Neuronal stem cell (in vitro differentiated cells): ENCODE data around the gene MGAT4B.

ENCODE experiments used
- DNase-seq: peaks from one replicate; pipeline ENCODE4 v3.0.0-alpha.2; 2013; ENCODE audit warnings: low spot score
- H2AFZ ChIP-seq: one replicate; pipeline ENCODE4 v1.6.1; 2013; ENCODE audit warnings: mild to moderate bottlenecking, low read length, inconsistent platforms
- H2AK5ac ChIP-seq: 2 replicates; pipeline ENCODE4 v1.6.1; 2013; ENCODE audit warnings: low read depth, mild to moderate bottlenecking, inconsistent platforms, low read length, moderate library complexity, mixed read lengths
- H2BK120ac ChIP-seq: 2 replicates; pipeline ENCODE4 v1.6.1; 2013; ENCODE audit warnings: low read depth, mild to moderate bottlenecking, inconsistent platforms, low read length, moderate library complexity, mixed read lengths
- H2BK12ac ChIP-seq: one replicate; pipeline ENCODE4 v1.6.1; 2013; ENCODE audit warnings: low read length, inconsistent platforms
- H2BK15ac ChIP-seq: 2 replicates; pipeline ENCODE4 v1.6.1; 2013; ENCODE audit warnings: mild to moderate bottlenecking, low read length, inconsistent platforms, mixed read lengths
- H2BK5ac ChIP-seq: one replicate; pipeline ENCODE4 v1.6.1; 2013; ENCODE audit warnings: inconsistent platforms, mild to moderate bottlenecking, low read length, moderate library complexity
- H3K14ac ChIP-seq: one replicate; pipeline ENCODE4 v1.6.1; 2013; ENCODE audit warnings: low read length, inconsistent platforms
- H3K18ac ChIP-seq: 2 replicates; pipeline ENCODE4 v1.6.1; 2013; ENCODE audit warnings: low read length, inconsistent platforms
- H3K23ac ChIP-seq: 2 replicates; pipeline ENCODE4 v1.6.1; 2013; ENCODE audit warnings: low read depth, mild to moderate bottlenecking, mixed read lengths, low read length, inconsistent platforms; ENCODE audit not compliant: poor library complexity
- H3K27ac ChIP-seq: replicated peaks from 3 replicates; pipeline ENCODE4 v1.5.1; 2013; ENCODE audit warnings: low read length, inconsistent platforms
- H3K27me3 ChIP-seq, 3 experiments: 2 replicates each; pipeline ENCODE4 v1.6.1; 2013; ENCODE audit warnings: low read length in 3 of 3, mild to moderate bottlenecking in 2 of 3, inconsistent platforms in 1 of 3, low read depth in 1 of 3, mixed read lengths in 1 of 3, moderate library complexity in 1 of 3; ENCODE audit not compliant: control insufficient read depth in 3 of 3, insufficient read depth in 3 of 3
- H3K36me3 ChIP-seq, 2 donors: replicated peaks in 1 of 2; 2 replicates each; pipeline ENCODE4 v1.6.1; 2013; ENCODE audit warnings: low read length in 2 of 2; ENCODE audit not compliant: control insufficient read depth in 2 of 2, insufficient read depth in 2 of 2
- H3K4ac ChIP-seq: 2 replicates; pipeline ENCODE4 v1.6.1; 2013; ENCODE audit warnings: inconsistent platforms, mild to moderate bottlenecking, low read length, moderate library complexity
- H3K4me1 ChIP-seq, 2 donors: 1 replicate in 1 of 2; 2 replicates in 1 of 2; pipeline ENCODE4 v1.6.1; 2013; ENCODE audit warnings: low read length in 2 of 2, low read depth in 1 of 2; ENCODE audit not compliant: control insufficient read depth in 2 of 2, insufficient read depth in 1 of 2
- H3K4me2 ChIP-seq: one replicate; pipeline ENCODE4 v1.6.1; 2013; ENCODE audit warnings: mild to moderate bottlenecking, low read length, inconsistent platforms; ENCODE audit not compliant: insufficient read depth, poor library complexity, severe bottlenecking
- H3K4me3 ChIP-seq, 2 donors: 2 replicates each; pipeline ENCODE4 v1.5.1; 2013; ENCODE audit warnings: low read length in 2 of 2, mild to moderate bottlenecking in 2 of 2, inconsistent platforms in 1 of 2, moderate library complexity in 1 of 2
- H3K79me1 ChIP-seq: one replicate; pipeline ENCODE4 v1.6.1; 2013; ENCODE audit warnings: low read depth, mild to moderate bottlenecking, inconsistent platforms, low read length, moderate library complexity
- H3K9ac ChIP-seq: one replicate; pipeline ENCODE4 v1.6.1; 2013; ENCODE audit warnings: mild to moderate bottlenecking, low read depth, low read length, inconsistent platforms; ENCODE audit not compliant: poor library complexity
- H3K9me3 ChIP-seq, 2 donors: replicated peaks in 1 of 2; 2 replicates each; pipeline versions ENCODE3 to v1.6.1; 2013; ENCODE audit warnings: low read length in 2 of 2, mild to moderate bottlenecking in 2 of 2, inconsistent platforms in 1 of 2, low read depth in 1 of 2, mixed read lengths in 1 of 2, moderate library complexity in 1 of 2; ENCODE audit not compliant: control insufficient read depth in 2 of 2, insufficient read depth in 1 of 2
- H4K8ac ChIP-seq: one replicate; pipeline ENCODE4 v1.6.1; 2013; ENCODE audit warnings: low read depth, mild to moderate bottlenecking, inconsistent platforms, low read length, moderate library complexity
- H4K91ac ChIP-seq: one replicate; pipeline ENCODE4 v1.6.1; 2013; ENCODE audit warnings: low read length, low read depth, mild to moderate bottlenecking, inconsistent platforms; ENCODE audit not compliant: poor library complexity
- WGBS, 2 donors: extraction: QIAGEN DNeasy Blood & Tissue Kit; methylation state at CpG; one replicate each; pipeline ENCODE4 v1.1.7; 2013; ENCODE audit warnings: missing lambda C conversion rate in 2 of 2, mixed read lengths in 1 of 2; ENCODE audit not compliant: insufficient read length in 2 of 2, insufficient replicate concordance in 1 of 2; ENCODE audit errors: extremely low coverage in 2 of 2; 5-methylcytosine and 5-hydroxymethylcytosine counted together

The MGAT4B gene

DNA sequence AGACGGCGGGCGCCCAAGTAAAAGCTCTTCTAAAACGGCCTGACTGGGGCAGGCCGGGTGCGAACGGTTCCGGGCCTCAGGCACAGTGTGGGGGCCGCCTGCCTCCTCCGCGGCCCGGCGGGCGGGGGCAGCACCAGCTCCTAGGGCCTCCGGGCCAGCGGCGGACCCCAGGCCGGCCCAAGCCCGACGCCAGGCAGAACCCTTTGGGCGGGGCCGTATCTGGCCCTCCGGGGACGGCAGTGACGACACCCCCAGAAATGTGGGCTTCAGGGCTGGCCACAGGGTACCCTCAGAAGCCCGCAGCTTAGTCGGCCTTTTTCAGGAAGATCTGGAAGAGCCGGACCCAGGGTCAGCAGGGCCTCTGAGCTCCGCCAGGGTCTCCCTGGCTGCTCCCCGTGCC lies 8.9 kb downstream of the MGAT4B start:
- no CpG with 5 or more reads among the region's 30 CpGs for WGBS, 2 donors
- Histone ChIP-seq H3K9ac (no peak overlapping the region), H2BK15ac (no peak overlapping the region), H3K79me1 (peaks cover 8% of the 10 kb centered on the region), H3K4me2 (no peak overlapping the region), H4K91ac (no peak overlapping the region), H3K36me3 (peaks cover 26 to 58% of the 10 kb centered on the region in 2 donors), H2BK120ac (no peak overlapping the region), H3K14ac (peak overlapping the region; percentile 21), H2AFZ (no peak overlapping the region), H4K8ac (no peak overlapping the region), H2BK12ac (no peak overlapping the region), H3K9me3 (peaks cover 0 to 4% of the 10 kb centered on the region in 2 donors), H2AK5ac (no peak overlapping the region), H3K23ac (no peak overlapping the region), H3K27me3 (peaks cover 0 to 8% (median 0%) of the 10 kb centered on the region in 3 experiments), H3K4ac (no peak overlapping the region), H3K27ac (no peak overlapping the region), H2BK5ac (peak overlapping the region; percentile 39), H3K4me1 (peaks cover 3 to 12% of the 10 kb centered on the region in 2 donors), H3K18ac (no peak overlapping the region), H3K4me3 (no peak overlapping the region)
- no peak for DNase-seq

- Histone ChIP-seq H3K9ac (peak overlapping the region; percentile 51), H3K36me3 (peaks cover 26 to 53% of the 10 kb centered on the region in 2 donors), H4K8ac (no peak overlapping the region), H3K23ac (no peak overlapping the region), H3K4me1 (peaks cover 3 to 5% of the 10 kb centered on the region in 2 donors), H2BK5ac (peak overlapping the region; percentile 44), H2BK120ac (no peak overlapping the region), H3K9me3 (peaks cover 0 to 5% of the 10 kb centered on the region in 2 donors), H3K14ac (no peak overlapping the region), H3K18ac (no peak overlapping the region), H3K4me3 (peak overlapping the region; percentile 26 to 84), H3K4ac (no peak overlapping the region), H3K4me2 (peak overlapping the region; percentile 99), H3K27ac (no peak overlapping the region), H2AK5ac (peak overlapping the region; percentile 78), H2AFZ (no peak overlapping the region), H3K79me1 (peaks cover 8% of the 10 kb centered on the region), H2BK15ac (no peak overlapping the region), H2BK12ac (no peak overlapping the region), H4K91ac (no peak overlapping the region), H3K27me3 (peaks cover 0 to 8% (median 0%) of the 10 kb centered on the region in 3 experiments)
- no peak for DNase-seq
- no CpG with 5 or more reads among the region's 21 CpGs for WGBS, 2 donors
Observed at GRCh38 chr5:179796877-179797608, 9.6 kb downstream of the MGAT4B start.

DNA sequence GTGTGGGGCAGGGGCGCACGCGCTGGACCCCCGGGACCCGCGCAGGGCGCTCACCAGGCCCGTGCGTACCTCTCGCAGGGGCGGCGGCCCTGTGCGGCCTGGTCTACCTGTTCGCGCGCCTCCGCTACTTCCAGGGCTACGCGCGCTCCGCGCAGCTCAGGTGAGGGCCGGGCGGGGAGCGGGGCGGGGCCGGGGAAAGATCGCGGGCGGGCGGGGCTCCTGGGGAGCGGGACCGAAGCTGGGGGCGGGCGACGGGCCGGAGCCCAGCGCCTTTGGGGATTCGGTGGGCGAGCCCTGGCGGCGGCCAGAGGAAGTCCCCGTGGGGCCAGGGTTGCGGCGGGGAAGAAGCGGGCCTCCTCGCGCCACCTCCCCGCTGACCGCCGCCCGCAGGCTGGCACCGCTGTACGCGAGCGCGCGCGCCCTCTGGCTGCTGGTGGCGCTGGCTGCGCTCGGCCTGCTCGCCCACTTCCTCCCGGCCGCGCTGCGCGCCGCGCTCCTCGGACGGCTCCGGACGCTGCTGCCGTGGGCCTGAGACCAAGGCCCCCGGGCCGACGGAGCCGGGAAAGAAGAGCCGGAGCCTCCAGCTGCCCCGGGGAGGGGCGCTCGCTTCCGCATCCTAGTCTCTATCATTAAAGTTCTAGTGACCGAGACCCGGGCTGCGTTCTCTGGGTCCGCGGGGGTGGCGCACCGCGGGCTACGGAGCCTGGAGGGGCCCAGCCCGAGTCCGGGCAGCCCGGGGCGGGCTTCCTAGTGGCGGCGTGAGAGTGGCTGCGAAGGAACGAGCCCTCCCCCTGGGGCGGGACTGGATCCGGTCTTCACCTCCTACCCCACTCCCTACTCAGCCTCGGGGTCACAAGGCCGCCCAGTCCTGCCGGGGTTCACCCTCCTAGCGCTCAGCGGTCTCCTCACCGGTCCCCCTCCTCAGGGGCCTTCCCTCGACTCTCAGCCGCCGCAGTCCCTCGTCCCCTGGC lies 10.5 kb downstream of the MGAT4B start:
- H2BK5ac ChIP-seq = peak overlapping the region; percentile 44
- no peak overlapping the region for H3K27ac ChIP-seq
- H3K4me3 ChIP-seq = peak overlapping the region; percentile 26 to 84
- H2AK5ac ChIP-seq = peak overlapping the region; percentile 78
- no peak overlapping the region for H2BK12ac ChIP-seq
- peak overlapping the region; percentile 94 for H3K9ac ChIP-seq
- peaks cover 25 to 45% of the 10 kb centered on the region in 2 donors for H3K36me3 ChIP-seq
- H2AFZ ChIP-seq = peak overlapping the region; percentile 78
- peak overlapping the region; percentile 18 for H2BK120ac ChIP-seq
- peak overlapping the region; percentile 99 for H3K23ac ChIP-seq
- H3K4me2 ChIP-seq = peak overlapping the region; percentile 99
- peaks cover 0 to 8% (median 0%) of the 10 kb centered on the region in 3 experiments for H3K27me3 ChIP-seq
- H3K4me1 ChIP-seq = peaks cover 3 to 5% of the 10 kb centered on the region in 2 donors
- H3K4ac ChIP-seq = no peak overlapping the region
- no peak overlapping the region for H4K8ac ChIP-seq
- H3K14ac ChIP-seq = peak overlapping the region; percentile 94
- H3K18ac ChIP-seq = peak overlapping the region; percentile 94
- no CpG with 5 or more reads among the region's 113 CpGs for WGBS, 2 donors
- DNase-seq = no peak
- H4K91ac ChIP-seq = peak overlapping the region; percentile 30
- peak overlapping the region; percentile 58 for H2BK15ac ChIP-seq
- peaks cover 5% of the 10 kb centered on the region for H3K79me1 ChIP-seq
- H3K9me3 ChIP-seq = peaks cover 0 to 5% of the 10 kb centered on the region in 2 donors
